B cell (primary cell): ENCODE measurements around the gene C1R. TPM values are rescaled to one million over a fixed set of nuclear protein-coding genes. Genes with fewer than 3 reads are reported as not detected.

Experiments
- ATAC-seq: fragments of 200-7000 bp; cut with Tn5 transposase; one replicate; pipeline ENCODE4 v1.10.0; 2021; ENCODE audit warnings: low read depth, mild to moderate bottlenecking, moderate number of reproducible peaks, moderate library complexity
- CTCF ChIA-PET: fragments of 350-600 bp; sonication (Branson Sonifier 250); formaldehyde crosslinking; loops from one replicate; lab custom pipeline; 2021; ENCODE audit warnings: antibody characterized with exemption, inconsistent platforms; lab: Charles Lee
- POLR2A ChIA-PET: fragments of 350-600 bp; sonication (Branson Sonifier 250); formaldehyde crosslinking; loops from one replicate; lab custom pipeline; 2021; ENCODE audit warnings: antibody characterized with exemption; lab: Charles Lee
- DNase-seq: peaks from one replicate; pipeline ENCODE4 v3.0.0; 2013
- H2AFZ ChIP-seq: 2 replicates; pipeline ENCODE4 v1.6.1; 2012; ENCODE audit warnings: mild to moderate bottlenecking, low read depth, low read length; ENCODE audit not compliant: insufficient read depth, poor library complexity, severe bottlenecking
- H3K27ac ChIP-seq, 2 donors: 1 replicate in 1 of 2; 2 replicates in 1 of 2; pipeline ENCODE4 v1.5.1; 2012 to 2013; ENCODE audit warnings: low read length in 2 of 2, mild to moderate bottlenecking in 2 of 2, moderate library complexity in 1 of 2
- H3K27me3 ChIP-seq, 4 experiments: fragments of 200-600 bp in 1 of 4; sonication (generic) in 1 of 4; replicated peaks in 1 of 4; 1 replicate in 2 of 4; 2 replicates in 2 of 4; pipeline versions ENCODE4 v1.6.1 to v1.7.0; 2013 to 2016; ENCODE audit warnings: low read length in 3 of 4, mild to moderate bottlenecking in 2 of 4, mixed read lengths in 1 of 4, moderate library complexity in 1 of 4; ENCODE audit not compliant: insufficient read depth in 4 of 4, control insufficient read depth in 3 of 4; ENCODE audit errors: control extremely low read depth in 1 of 4
- H3K36me3 ChIP-seq, 2 experiments: replicated peaks in 1 of 2; 1 replicate in 1 of 2; 2 replicates in 1 of 2; pipeline versions ENCODE4 v1.6.1 to v1.7.1; 2013; ENCODE audit warnings: low read length in 1 of 2; ENCODE audit not compliant: insufficient read depth in 2 of 2, control insufficient read depth in 1 of 2; ENCODE audit errors: control extremely low read depth in 1 of 2, extremely low read depth in 1 of 2
- H3K4me1 ChIP-seq, 2 donors: fragments of 200-600 bp in 1 of 2; sonication (generic) in 1 of 2; 1 replicate in 1 of 2; 2 replicates in 1 of 2; pipeline versions ENCODE4 v1.5.1 to v1.6.1; 2013 to 2017; ENCODE audit warnings: low read length in 2 of 2; ENCODE audit not compliant: control insufficient read depth in 2 of 2, insufficient read depth in 2 of 2
- H3K4me2 ChIP-seq: replicated peaks from 2 replicates; pipeline ENCODE3; 2012; ENCODE audit warnings: mild to moderate bottlenecking, low read depth, low read length; ENCODE audit not compliant: poor library complexity, severe bottlenecking
- H3K4me3 ChIP-seq, 5 experiments: fragments of 200-600 bp in 1 of 5; sonication (generic) in 1 of 5; 1 replicate in 3 of 5; 2 replicates in 2 of 5; pipeline versions ENCODE4 v1.5.1 to v1.7.0; 2011 to 2016; ENCODE audit warnings: low read length in 4 of 5, mild to moderate bottlenecking in 4 of 5, low read depth in 2 of 5, control low read depth in 1 of 5, moderate library complexity in 1 of 5; ENCODE audit not compliant: insufficient read depth in 1 of 5; ENCODE audit errors: control extremely low read depth in 1 of 5, extremely low read depth in 1 of 5
- H3K79me2 ChIP-seq: fragments of 200-600 bp; sonication (generic); one replicate; pipeline ENCODE4 v1.6.0; 2016; ENCODE audit warnings: low read length; ENCODE audit not compliant: control insufficient read depth, insufficient read depth
- H3K9ac ChIP-seq: fragments of 200-600 bp; sonication (generic); 2 replicates; pipeline ENCODE4 v1.6.1; 2017; ENCODE audit warnings: mild to moderate bottlenecking, low read length, moderate library complexity
- H3K9me3 ChIP-seq, 3 donors: one replicate each; pipeline versions ENCODE4 v1.6.1 to v1.7.1; 2013; ENCODE audit warnings: low read length in 2 of 3; ENCODE audit not compliant: control insufficient read depth in 2 of 3, insufficient read depth in 1 of 3; ENCODE audit errors: control extremely low read depth in 1 of 3
- H4K20me1 ChIP-seq: 2 replicates; pipeline ENCODE4 v1.6.0; 2012; ENCODE audit warnings: mild to moderate bottlenecking, low read length; ENCODE audit not compliant: insufficient read depth, control insufficient read depth, poor library complexity, severe bottlenecking
- H3K27ac Mint-ChIP-seq: one replicate; pipeline ENCODE4 v1.8.0; 2021; ENCODE audit warnings: mixed read lengths
- H3K27me3 Mint-ChIP-seq: one replicate; pipeline ENCODE4 v1.8.0; 2021; ENCODE audit warnings: mixed read lengths
- H3K4me1 Mint-ChIP-seq: one replicate; pipeline ENCODE4 v1.8.0; 2021; ENCODE audit warnings: mixed read lengths
- H3K4me3 Mint-ChIP-seq: one replicate; pipeline ENCODE4 v1.8.0; 2021; ENCODE audit warnings: mixed read lengths
- H3K9me3 Mint-ChIP-seq: one replicate; pipeline ENCODE4 v1.8.0; 2022; ENCODE audit warnings: mixed read lengths; ENCODE audit not compliant: insufficient read depth
- EZH2 ChIP-seq: IDR thresholded peaks from 2 replicates; pipeline ENCODE4 v1.6.1; 2012; ENCODE audit warnings: borderline replicate concordance, low read depth, mild to moderate bottlenecking, moderate library complexity, low read length; ENCODE audit not compliant: insufficient read depth, poor library complexity, severe bottlenecking
- whole genome bisulfite sequencing: methylation state at CpG from one replicate; pipeline ENCODE4 v1.1.5; 2013; ENCODE audit warnings: missing lambda C conversion rate; ENCODE audit not compliant: insufficient coverage; 5-methylcytosine and 5-hydroxymethylcytosine counted together
- intact Hi-C: fragments of 100-400 bp; cut with micrococcal nuclease; formaldehyde crosslinking; loops from one replicate; pipeline ENCODE4 v1.10.0; 2022
- polyA plus RNA-seq: library from polyadenylated mRNA; depleted of rRNA; stranded (reverse); fragments of >200 nt; gene quantifications from 2 replicates; pipeline ENCODE4 v1.2.3, GENCODE V29; 2012
- total RNA-seq, 2 donors: library from RNA; stranded (reverse); fragments of 120-200 nt in 1 of 2; gene quantifications; 1 replicate in 1 of 2; 2 replicates in 1 of 2; pipeline versions ENCODE4 v1.2.3 to v1.2.4, GENCODE V29; 2013 to 2022
- TF ChIP-seq, protein P1 (sequence below): fragments of 200-600 bp; IDR thresholded peaks from one replicate; pipeline ENCODE4 v1.8.0; 2022; ENCODE audit warnings: antibody characterized with exemption, mild to moderate bottlenecking

The C1R gene
- total and polyA plus RNA-seq, 2 donors (not counting 1 experiment from before 2014, with no cell fraction given): 1.5 to 2.0 TPM

DNA sequence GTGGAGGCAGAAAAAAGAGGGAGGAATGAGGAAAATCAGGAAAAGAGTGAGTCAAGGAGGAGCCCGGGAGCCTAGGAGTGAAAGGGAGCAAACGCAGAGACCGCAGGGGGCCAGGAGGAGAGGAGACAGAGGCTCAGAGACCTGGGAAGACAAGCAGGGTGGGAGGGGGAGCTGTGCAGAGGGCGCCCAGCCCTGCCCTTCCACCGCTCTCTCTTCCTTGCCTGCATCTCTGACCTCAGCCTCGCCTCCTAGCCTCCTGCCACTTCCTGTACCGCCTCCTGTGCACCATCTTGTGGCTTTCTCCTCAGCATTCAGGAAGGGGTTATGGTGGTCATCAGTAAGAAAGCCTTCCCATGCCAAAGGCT lies 39.2 kb upstream of the C1R start:
- Mint-ChIP-seq H3K9me3 (no peaks in the 10 kb centered on the region), H3K27me3 (no peaks in the 10 kb centered on the region), H3K4me3 (peak overlapping the region; percentile 98), H3K27ac (peak overlapping the region; percentile 56), H3K4me1 (peaks cover 30% of the 10 kb centered on the region)
- ChIA-PET POLR2A (no interaction called here), CTCF (interaction anchor here (0.7 to 1.5 kb wide), 3 partner anchors 19 to 120 kb away, joined by 3 to 4 read pairs (median 3); partner anchors contain the start of gene C1RL)
- Histone ChIP-seq H3K27me3 (no peaks in the 10 kb centered on the region), H3K4me2 (peak overlapping the region; percentile 99), H3K4me1 (peaks cover 16 to 26% of the 10 kb centered on the region in 2 donors), H3K27ac (no peak overlapping the region), H3K9ac (peak overlapping the region; percentile 92), H3K36me3 (peaks cover 0 to 7% of the 10 kb centered on the region in 2 experiments), H4K20me1 (no peaks in the 10 kb centered on the region), H3K4me3 (peak overlapping the region in 4 of 5 experiments; percentile 74 to 92 (median 77)), H3K9me3 (no peaks in the 10 kb centered on the region), H3K79me2 (no peaks in the 10 kb centered on the region), H2AFZ (peak overlapping the region; percentile 88)
- TF ChIP-seq, protein P1, sequence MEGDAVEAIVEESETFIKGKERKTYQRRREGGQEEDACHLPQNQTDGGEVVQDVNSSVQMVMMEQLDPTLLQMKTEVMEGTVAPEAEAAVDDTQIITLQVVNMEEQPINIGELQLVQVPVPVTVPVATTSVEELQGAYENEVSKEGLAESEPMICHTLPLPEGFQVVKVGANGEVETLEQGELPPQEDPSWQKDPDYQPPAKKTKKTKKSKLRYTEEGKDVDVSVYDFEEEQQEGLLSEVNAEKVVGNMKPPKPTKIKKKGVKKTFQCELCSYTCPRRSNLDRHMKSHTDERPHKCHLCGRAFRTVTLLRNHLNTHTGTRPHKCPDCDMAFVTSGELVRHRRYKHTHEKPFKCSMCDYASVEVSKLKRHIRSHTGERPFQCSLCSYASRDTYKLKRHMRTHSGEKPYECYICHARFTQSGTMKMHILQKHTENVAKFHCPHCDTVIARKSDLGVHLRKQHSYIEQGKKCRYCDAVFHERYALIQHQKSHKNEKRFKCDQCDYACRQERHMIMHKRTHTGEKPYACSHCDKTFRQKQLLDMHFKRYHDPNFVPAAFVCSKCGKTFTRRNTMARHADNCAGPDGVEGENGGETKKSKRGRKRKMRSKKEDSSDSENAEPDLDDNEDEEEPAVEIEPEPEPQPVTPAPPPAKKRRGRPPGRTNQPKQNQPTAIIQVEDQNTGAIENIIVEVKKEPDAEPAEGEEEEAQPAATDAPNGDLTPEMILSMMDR: no peak
- TF ChIP-seq EZH2: no peak
- 10% methylated on average over 3 of the region's 7 CpGs for WGBS
- intact Hi-C loops: loop anchor here (2.0 kb wide), 2 partner anchors 19 to 895 kb away; no protein-coding TSS in a partner anchor
- DNase-seq: no peak
- ATAC-seq: no peak
